A549 (cell line): ENCODE results near the gene LMF2. TPM values are rescaled to one million over a fixed set of nuclear protein-coding genes. Genes with fewer than 3 reads are reported as not detected.
A peak's percentile ranks its signal among the peaks of the same experiment; 100 is the strongest.

Experiments used
- ATAC-seq, 2 experiments: fragments of 200-7000 bp in 1 of 2; fragments of >200 bp in 1 of 2; cut with Nextera tagmentation in 1 of 2; cut with Tn5 transposase in 1 of 2; 3 replicates each; pipeline versions ENCODE4 v1.8.0 to v1.9.1; 2018 to 2020; ENCODE audit warnings: mild to moderate bottlenecking in 1 of 2, moderate library complexity in 1 of 2
- CTCF ChIA-PET: fragments of 300-600 bp; sonication (Branson Sonifier 250); formaldehyde crosslinking; extraction: SDS; loops from one replicate; lab custom pipeline; 2021; ENCODE audit warnings: antibody characterized with exemption, inconsistent platforms; lab: Yijun Ruan, JAX
- POLR2A ChIA-PET: fragments of 350-600 bp; formaldehyde crosslinking; extraction: SDS; loops from one replicate; lab custom pipeline; 2021; ENCODE audit warnings: antibody characterized with exemption, inconsistent platforms; lab: Yijun Ruan, JAX
- DNase-seq, 2 experiments: peaks; one replicate each; pipeline versions ENCODE4 v3.0.0 to v3.0.0-alpha.2; 2011 to 2016; ENCODE audit warnings: low read depth in 1 of 2, low spot score in 1 of 2
- FAIRE-seq: peaks from 2 replicates; lab custom pipeline; 2011; peaks lifted over from hg19 to GRCh38; lab: Jason Lieb, UNC
- H3K27ac ChIP-seq, 2 experiments: fragments of >200 bp; sonication (Bioruptor Twin); formaldehyde crosslinking; 3 replicates each; pipeline ENCODE4 v1.5.1; 2016 to 2017
- H3K4me1 ChIP-seq: fragments of >200 bp; sonication (Bioruptor Twin); formaldehyde crosslinking; 3 replicates; pipeline ENCODE4 v1.6.1; 2016
- H3K4me2 ChIP-seq: fragments of >200 bp; sonication (Bioruptor Twin); formaldehyde crosslinking; 3 replicates; pipeline ENCODE4 v1.6.1; 2016
- H3K4me3 ChIP-seq: fragments of >200 bp; sonication (Bioruptor Twin); formaldehyde crosslinking; 3 replicates; pipeline ENCODE4 v1.5.1; 2016
- H3K9me3 ChIP-seq: fragments of >200 bp; sonication (Bioruptor Twin); formaldehyde crosslinking; 3 replicates; pipeline ENCODE4 v1.6.1; 2016
- CBX2 ChIP-seq: fragments of 200-600 bp; sonication (generic); IDR thresholded peaks from 2 replicates; pipeline ENCODE4 v1.6.1; 2016; ENCODE audit warnings: low read depth, mild to moderate bottlenecking, borderline replicate concordance
- CHD2 ChIP-seq: fragments of 150-350 bp; IDR thresholded peaks from 2 replicates; pipeline ENCODE4 v1.6.1; 2014; ENCODE audit warnings: low read length; ENCODE audit not compliant: partially characterized antibody
- EHMT2 ChIP-seq: fragments of 200-600 bp; sonication (generic); IDR thresholded peaks from 2 replicates; pipeline ENCODE4 v1.6.1; 2016; ENCODE audit warnings: antibody characterized with exemption, low read depth, mild to moderate bottlenecking, moderate library complexity
- EP300 ChIP-seq, 2 experiments: fragments of >200 bp; sonication (Bioruptor Twin); formaldehyde crosslinking; IDR thresholded peaks; 2 replicates in 1 of 2; 3 replicates in 1 of 2; pipeline ENCODE4 v1.6.1; 2016 to 2017
- FOSL2 ChIP-seq, 2 experiments: fragments of 450-650 bp in 1 of 2; fragments of >200 bp in 1 of 2; sonication (Bioruptor Twin) in 1 of 2; formaldehyde crosslinking; IDR thresholded peaks; 2 replicates each; pipeline versions ENCODE4 v1.5.0 to v1.6.1; 2016 to 2020; ENCODE audit warnings: mild to moderate bottlenecking in 1 of 2, moderate library complexity in 1 of 2
- HOXB13 ChIP-seq: fragments of 250-450 bp; sonication (Bioruptor Pico); IDR thresholded peaks from 2 replicates; pipeline ENCODE4 v1.5.0; 2020; ENCODE audit warnings: low read depth, mild to moderate bottlenecking, moderate library complexity
- JUNB ChIP-seq: fragments of >200 bp; sonication (Bioruptor Twin); formaldehyde crosslinking; IDR thresholded peaks from 2 replicates; pipeline ENCODE4 v1.6.1; 2016
- POLR2A ChIP-seq: IDR thresholded peaks from 2 replicates; pipeline ENCODE4 v1.6.1; 2012; ENCODE audit warnings: mild to moderate bottlenecking, low read length
- RFX5 ChIP-seq: fragments of 450-650 bp; IDR thresholded peaks from 2 replicates; pipeline ENCODE4 v1.7.1; 2014; ENCODE audit warnings: antibody characterized with exemption, mild to moderate bottlenecking, moderate library complexity
- RNF2 ChIP-seq: fragments of 200-600 bp; sonication (generic); IDR thresholded peaks from 2 replicates; pipeline ENCODE4 v1.6.1; 2016; ENCODE audit warnings: low read depth, mild to moderate bottlenecking, antibody characterized with exemption, moderate library complexity, borderline replicate concordance
- TFCP2L1 ChIP-seq: fragments of 250-450 bp; sonication (Bioruptor Pico); IDR thresholded peaks from 2 replicates; pipeline ENCODE4 v1.5.0; 2021; ENCODE audit warnings: mild to moderate bottlenecking
- TP53 ChIP-seq: fragments of 250-450 bp; sonication (Bioruptor Pico); IDR thresholded peaks from 2 replicates; pipeline ENCODE4 v1.5.0; 2021; ENCODE audit warnings: mild to moderate bottlenecking, moderate library complexity
- ZC3H11A ChIP-seq: fragments of 450-650 bp; IDR thresholded peaks from 2 replicates; pipeline ENCODE4 v1.6.1; 2014; ENCODE audit warnings: antibody characterized with exemption, mild to moderate bottlenecking
- WGBS: methylation state at CpG from one replicate; pipeline ENCODE4 v1.1.6; 2017; ENCODE audit errors: missing lambda C conversion rate; 5-methylcytosine and 5-hydroxymethylcytosine counted together
- polyA plus RNA-seq, 4 experiments: library from polyadenylated mRNA; depleted of rRNA in 3 of 4; stranded (reverse); fragments of >200 nt; fragmentation: RNase III in 1 of 4; extraction: RNeasy Plus Mini Kit Qiagen cat#74134 plus additional on column Dnase treatment in 1 of 4; gene quantifications; 2 replicates in 3 of 4; 3 replicates in 1 of 4; pipeline ENCODE4 v1.2.3, GENCODE V29; 2011 to 2017
- TF ChIP-seq, protein P1 (sequence below): fragments of 250-450 bp; sonication (Bioruptor Pico); IDR thresholded peaks from 2 replicates; pipeline ENCODE4 v1.5.0; 2020; ENCODE audit warnings: low read depth, mild to moderate bottlenecking, moderate library complexity
- TF ChIP-seq, protein P2 (sequence below): fragments of 150-350 bp; IDR thresholded peaks from 2 replicates; pipeline ENCODE4 v1.6.1; 2014; ENCODE audit warnings: low read depth, mild to moderate bottlenecking, low read length
- TF ChIP-seq, protein P3 (sequence below): fragments of >200 bp; sonication (Bioruptor Twin); formaldehyde crosslinking; IDR thresholded peaks from 3 replicates; pipeline ENCODE4 v1.6.1; 2016
- TF ChIP-seq, protein P4 (sequence below): IDR thresholded peaks from 2 replicates; pipeline ENCODE4 v1.6.1; 2012; ENCODE audit warnings: low read depth, borderline replicate concordance

The LMF2 gene
- polyA plus RNA-seq, 2 of the 4 experiments (the other 2 are of a cell fraction) = 13.0 to 32.5 TPM

DNA sequence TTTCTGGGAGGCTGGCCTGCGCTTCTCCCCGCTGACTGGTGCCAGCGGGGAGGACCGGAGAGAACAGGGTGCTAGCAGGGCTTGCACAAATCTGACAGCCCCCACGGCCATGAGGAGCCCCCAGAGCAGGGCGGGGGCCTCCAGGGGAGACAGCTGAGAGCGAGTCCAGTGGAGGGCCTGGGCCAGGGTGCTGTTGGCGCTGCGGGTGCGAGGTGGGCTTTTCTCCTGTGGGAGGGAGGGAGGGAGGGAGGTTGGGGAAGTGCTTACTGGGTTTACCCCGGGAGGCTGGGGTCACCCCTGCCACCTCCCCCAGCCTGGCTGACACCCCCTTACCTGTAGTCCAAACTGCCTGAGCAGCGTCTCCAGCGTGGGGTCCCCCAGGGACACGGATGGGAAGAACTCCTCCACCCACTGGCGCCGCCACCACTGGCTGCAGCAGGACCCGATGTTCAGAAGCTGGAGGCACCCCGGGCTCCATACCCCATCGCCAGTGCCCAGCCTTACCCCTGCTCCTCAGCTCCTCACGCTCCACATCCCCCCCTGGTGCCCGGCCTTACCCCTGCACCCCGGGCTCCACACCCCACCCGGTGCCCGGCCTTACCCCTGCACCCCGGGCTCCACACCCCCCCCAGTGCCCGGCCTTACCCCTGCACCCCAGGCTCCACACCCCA lies 3.9 kb downstream of the LMF2 start:
- peak in 1 of 2 experiments; percentile 27; a peak in 2 of 6 replicates for ATAC-seq
- CTCF ChIA-PET = interaction anchor here (1.8 kb wide), 1 partner anchor 252 kb away, joined by 4 read pairs; the partner anchor contains the start of gene HDAC10
- Histone ChIP-seq H3K9me3 (no peaks in the 10 kb centered on the region), H3K4me1 (peaks cover 7% of the 10 kb centered on the region; the same call in 1 of the 3 replicates), H3K27ac (no peak overlapping the region), H3K4me2 (no peak overlapping the region), H3K4me3 (no peak overlapping the region)
- no peak for FAIRE-seq
- DNase-seq = no peak
- POLR2A ChIA-PET = no interaction called here
- TF ChIP-seq FOSL2 (IDR thresholded peaks at IDR 0.05) (no peak), FOSL2 (CRISPR knock-in tag; IDR thresholded peaks at IDR 0.05) (no peak), JUNB (no peak), RFX5 (no peak), HOXB13 (CRISPR knock-in tag) (no peak), CHD2 (no peak), POLR2A (no peak), CBX2 (no peak), TP53 (CRISPR knock-in tag) (no peak), EP300 (IDR thresholded peaks at IDR 0.05) (no peak)
- TF ChIP-seq, protein P1, sequence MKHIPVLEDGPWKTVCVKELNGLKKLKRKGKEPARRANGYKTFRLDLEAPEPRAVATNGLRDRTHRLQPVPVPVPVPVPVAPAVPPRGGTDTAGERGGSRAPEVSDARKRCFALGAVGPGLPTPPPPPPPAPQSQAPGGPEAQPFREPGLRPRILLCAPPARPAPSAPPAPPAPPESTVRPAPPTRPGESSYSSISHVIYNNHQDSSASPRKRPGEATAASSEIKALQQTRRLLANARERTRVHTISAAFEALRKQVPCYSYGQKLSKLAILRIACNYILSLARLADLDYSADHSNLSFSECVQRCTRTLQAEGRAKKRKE (CRISPR knock-in tag) = no peak
- TF ChIP-seq, protein P2, sequence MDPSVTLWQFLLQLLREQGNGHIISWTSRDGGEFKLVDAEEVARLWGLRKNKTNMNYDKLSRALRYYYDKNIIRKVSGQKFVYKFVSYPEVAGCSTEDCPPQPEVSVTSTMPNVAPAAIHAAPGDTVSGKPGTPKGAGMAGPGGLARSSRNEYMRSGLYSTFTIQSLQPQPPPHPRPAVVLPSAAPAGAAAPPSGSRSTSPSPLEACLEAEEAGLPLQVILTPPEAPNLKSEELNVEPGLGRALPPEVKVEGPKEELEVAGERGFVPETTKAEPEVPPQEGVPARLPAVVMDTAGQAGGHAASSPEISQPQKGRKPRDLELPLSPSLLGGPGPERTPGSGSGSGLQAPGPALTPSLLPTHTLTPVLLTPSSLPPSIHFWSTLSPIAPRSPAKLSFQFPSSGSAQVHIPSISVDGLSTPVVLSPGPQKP = no peak
- 100% methylated on average over 7 of the region's 26 CpGs for WGBS

DNA sequence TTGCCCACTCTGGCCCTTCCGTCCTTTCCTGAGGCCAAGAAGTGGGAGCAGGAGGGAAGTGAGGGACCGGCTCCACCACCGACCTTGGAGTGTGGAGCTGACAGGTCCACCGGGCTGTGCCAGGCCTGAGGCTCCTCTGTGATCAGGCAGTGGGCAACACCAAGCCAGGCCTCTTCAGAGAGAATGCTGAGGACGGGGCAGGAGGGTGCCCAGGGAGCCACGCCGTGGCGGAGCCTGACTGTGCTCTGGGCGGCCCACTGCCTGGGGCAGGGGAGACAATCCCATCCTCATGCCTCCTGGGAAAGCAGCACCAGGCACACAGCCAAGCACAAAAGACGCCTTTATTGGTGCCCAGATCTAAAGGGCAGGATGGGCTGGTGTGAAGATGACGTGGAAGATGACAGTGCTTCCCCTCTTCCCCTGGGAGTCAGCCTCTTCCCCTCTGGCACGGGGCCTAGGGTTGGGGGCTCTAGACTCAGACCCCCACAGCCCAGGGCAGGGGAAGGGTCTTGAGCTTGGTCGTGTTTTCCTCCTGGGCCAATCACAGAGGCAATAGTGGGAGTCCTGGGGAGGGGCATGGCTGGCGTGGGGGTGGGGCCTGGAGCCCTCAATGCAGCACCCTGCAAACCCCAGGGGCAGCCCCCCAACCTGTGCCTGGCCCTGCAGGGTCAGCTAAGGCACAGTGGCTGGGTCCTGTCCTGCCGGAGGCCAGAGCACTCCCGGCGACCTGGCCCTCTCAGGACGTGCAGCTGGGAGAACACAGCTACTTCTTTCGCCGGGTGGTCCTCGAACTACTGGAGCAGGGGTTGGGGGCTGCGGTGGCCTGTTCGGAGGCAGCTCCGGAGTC lies 4.7 kb downstream of the LMF2 start:
- Histone ChIP-seq H3K27ac (no peak overlapping the region), H3K4me3 (no peak overlapping the region), H3K9me3 (no peaks in the 10 kb centered on the region), H3K4me1 (peaks cover 11% of the 10 kb centered on the region; the same call in 1 of the 3 replicates), H3K4me2 (no peak overlapping the region)
- DNase-seq (no peak), FAIRE-seq (no peak), ATAC-seq (no peak)
- ChIA-PET CTCF (interaction anchor here (0.9 to 1.8 kb wide), 2 partner anchors 60 to 252 kb away, joined by 3 to 4 read pairs; partner anchors contain the start of genes HDAC10 and SYCE3), POLR2A (no interaction called here)
- 81% methylated on average over 3 of the region's 24 CpGs for WGBS
- TF ChIP-seq, protein P3, sequence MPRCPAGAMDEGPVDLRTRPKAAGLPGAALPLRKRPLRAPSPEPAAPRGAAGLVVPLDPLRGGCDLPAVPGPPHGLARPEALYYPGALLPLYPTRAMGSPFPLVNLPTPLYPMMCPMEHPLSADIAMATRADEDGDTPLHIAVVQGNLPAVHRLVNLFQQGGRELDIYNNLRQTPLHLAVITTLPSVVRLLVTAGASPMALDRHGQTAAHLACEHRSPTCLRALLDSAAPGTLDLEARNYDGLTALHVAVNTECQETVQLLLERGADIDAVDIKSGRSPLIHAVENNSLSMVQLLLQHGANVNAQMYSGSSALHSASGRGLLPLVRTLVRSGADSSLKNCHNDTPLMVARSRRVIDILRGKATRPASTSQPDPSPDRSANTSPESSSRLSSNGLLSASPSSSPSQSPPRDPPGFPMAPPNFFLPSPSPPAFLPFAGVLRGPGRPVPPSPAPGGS = no peak
- no peak for TF ChIP-seq ZC3H11A

DNA sequence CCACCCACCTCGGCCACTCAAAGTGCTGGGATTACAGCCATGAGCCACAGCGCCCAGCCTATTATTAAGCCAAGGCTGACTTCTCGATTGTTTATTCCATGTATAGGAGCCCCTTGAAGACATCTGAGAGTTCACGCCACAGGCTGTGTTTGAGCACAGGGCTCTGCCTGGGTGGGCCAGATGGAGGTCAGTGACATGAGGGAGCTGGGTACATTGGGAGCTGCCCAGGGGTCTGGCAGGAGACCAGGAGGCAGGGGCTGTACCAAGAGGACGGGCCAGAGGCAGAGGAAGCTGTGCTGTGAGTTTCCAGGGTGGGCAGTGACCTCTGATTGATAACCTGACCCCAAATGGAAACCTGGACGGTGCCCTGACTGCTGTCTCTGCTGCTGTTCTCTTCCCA lies 5.4 kb downstream of the LMF2 start:
- no peak overlapping the region for H3K4me2 ChIP-seq
- ChIA-PET POLR2A (no interaction called here), CTCF (interaction anchor here (0.9 to 1.2 kb wide), 3 partner anchors 61 to 160 kb away, joined by 3 to 5 read pairs (median 3); partner anchors contain the start of gene SYCE3)
- FAIRE-seq (no peak), ATAC-seq (no peak), DNase-seq (no peak)
- no peak overlapping the region for H3K27ac ChIP-seq
- H3K4me1 ChIP-seq = peaks cover 11% of the 10 kb centered on the region; the same call in 1 of the 3 replicates
- whole genome bisulfite sequencing = 87% methylated on average over 5 of the region's 6 CpGs
- TF ChIP-seq TFCP2L1 (CRISPR knock-in tag) (no peak), RNF2 (no peak), EHMT2 (no peak)
- TF ChIP-seq, protein P4, sequence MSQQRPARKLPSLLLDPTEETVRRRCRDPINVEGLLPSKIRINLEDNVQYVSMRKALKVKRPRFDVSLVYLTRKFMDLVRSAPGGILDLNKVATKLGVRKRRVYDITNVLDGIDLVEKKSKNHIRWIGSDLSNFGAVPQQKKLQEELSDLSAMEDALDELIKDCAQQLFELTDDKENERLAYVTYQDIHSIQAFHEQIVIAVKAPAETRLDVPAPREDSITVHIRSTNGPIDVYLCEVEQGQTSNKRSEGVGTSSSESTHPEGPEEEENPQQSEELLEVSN = no peak
- H3K4me3 ChIP-seq = no peak overlapping the region
- H3K9me3 ChIP-seq = no peaks in the 10 kb centered on the region
